Caco-2 (cell line): ENCODE data around the gene COL9A3. TPM values are rescaled to one million over a fixed set of nuclear protein-coding genes. Genes with fewer than 3 reads are reported as not detected.

Experiments used
- BruUV-seq: library from RNA; stranded (reverse); fragments of 400-500 nt; replicated peaks from 2 replicates; lab custom pipeline; 2021; lab: Mats Ljungman, UMichigan
- CTCF ChIA-PET: fragments of 300-600 bp; sonication (Branson Sonifier 250); formaldehyde crosslinking; loops from one replicate; lab custom pipeline; 2022; ENCODE audit warnings: antibody characterized with exemption; lab: Charles Lee
- POLR2A ChIA-PET: fragments of 300-600 bp; sonication (Branson Sonifier 250); formaldehyde crosslinking; loops from one replicate; lab custom pipeline; 2022; ENCODE audit warnings: antibody characterized with exemption; lab: Charles Lee
- DNase-seq, 2 experiments: peaks; one replicate each; pipeline versions ENCODE4 v3.0.0 to v3.0.0-alpha.2; 2020 to 2022
- H3K27me3 ChIP-seq: replicated peaks from 2 replicates; pipeline ENCODE4 v1.6.0; 2011; ENCODE audit warnings: low read length; ENCODE audit not compliant: control insufficient read depth, insufficient read depth
- H3K36me3 ChIP-seq: 2 replicates; pipeline ENCODE4 v1.5.1; 2011; ENCODE audit warnings: low read length; ENCODE audit not compliant: control insufficient read depth, insufficient read depth
- H3K4me1 ChIP-seq: fragments of 250-450 bp; sonication (Bioruptor Pico); 2 replicates; pipeline ENCODE4 v1.5.1; 2020; ENCODE audit warnings: mild to moderate bottlenecking
- H3K4me3 ChIP-seq: 2 replicates; pipeline ENCODE4 v1.5.1; 2011; ENCODE audit warnings: low read depth, mild to moderate bottlenecking, control low read depth, low read length
- H3K9me3 ChIP-seq: fragments of 250-450 bp; sonication (Bioruptor Pico); 2 replicates; pipeline ENCODE4 v1.5.1; 2020; ENCODE audit warnings: mild to moderate bottlenecking, moderate library complexity
- H3K27ac Mint-ChIP-seq: one replicate; pipeline ENCODE4 v1.8.0; 2022; ENCODE audit warnings: mixed read lengths; ENCODE audit not compliant: unreplicated experiment
- H3K27me3 Mint-ChIP-seq: one replicate; pipeline ENCODE4 v1.8.0; 2022; ENCODE audit warnings: mixed read lengths; ENCODE audit not compliant: insufficient read depth, unreplicated experiment
- H3K36me3 Mint-ChIP-seq: one replicate; pipeline ENCODE4 v1.8.0; 2022; ENCODE audit warnings: mild to moderate bottlenecking, mixed read lengths; ENCODE audit not compliant: insufficient read depth, unreplicated experiment
- H3K4me1 Mint-ChIP-seq: one replicate; pipeline ENCODE4 v1.8.0; 2022; ENCODE audit warnings: low read depth, mixed read lengths; ENCODE audit not compliant: unreplicated experiment
- H3K4me3 Mint-ChIP-seq: one replicate; pipeline ENCODE4 v1.8.0; 2022; ENCODE audit warnings: mild to moderate bottlenecking, moderate library complexity, mixed read lengths; ENCODE audit not compliant: unreplicated experiment
- H3K9me3 Mint-ChIP-seq: one replicate; pipeline ENCODE4 v1.8.0; 2022; ENCODE audit warnings: mixed read lengths; ENCODE audit not compliant: unreplicated experiment
- CTCF ChIP-seq, 2 experiments: fragments of 200-600 bp in 1 of 2; IDR thresholded peaks; 1 replicate in 1 of 2; 2 replicates in 1 of 2; pipeline versions ENCODE4 v1.5.1 to v1.8.0; 2011 to 2022; ENCODE audit warnings: antibody characterized with exemption in 1 of 2, control low read depth in 1 of 2, inconsistent platforms in 1 of 2, low read depth in 1 of 2, low read length in 1 of 2, mild to moderate bottlenecking in 1 of 2, moderate library complexity in 1 of 2; ENCODE audit not compliant: insufficient read depth in 1 of 2, severe bottlenecking in 1 of 2, unreplicated experiment in 1 of 2
- intact Hi-C: fragments of 100-400 bp; cut with micrococcal nuclease; formaldehyde crosslinking; loops from one replicate; pipeline ENCODE4 v1.10.0; 2022; ENCODE audit not compliant: unreplicated experiment
- total RNA-seq: library from RNA; stranded (reverse); gene quantifications from 2 replicates; pipeline ENCODE4 v1.2.3, GENCODE V29; 2022

COL9A3 gene
- total RNA-seq, 1 experiment from 2014 or later: 6.4 TPM

GRCh38 chr20:62849431-62849830 is 32.6 kb downstream of the COL9A3 start:
- peaks cover 34% of the 10 kb centered on the region for H3K36me3 Mint-ChIP-seq
- no peaks in the 10 kb centered on the region for H3K27me3 Mint-ChIP-seq
- H3K4me1 Mint-ChIP-seq: no peaks in the 10 kb centered on the region
- H3K9me3 Mint-ChIP-seq: no peaks in the 10 kb centered on the region
- ChIA-PET CTCF (interaction anchor here (1.2 to 1.4 kb wide), 2 partner anchors 9 to 27 kb away, joined by 3 to 4 read pairs; no protein-coding TSS in a partner anchor), POLR2A (no interaction called here)
- no peak overlapping the region for H3K27ac Mint-ChIP-seq
- BruUV-seq: no TSS peak
- Histone ChIP-seq H3K9me3 (no peaks in the 10 kb centered on the region), H3K4me1 (no peaks in the 10 kb centered on the region), H3K27me3 (no peaks in the 10 kb centered on the region), H3K36me3 (no peaks in the 10 kb centered on the region; the same call in 1 of the 2 replicates), H3K4me3 (no peak overlapping the region)
- TF ChIP-seq CTCF (IDR thresholded peaks at IDR 0.05; ENCODE audit: insufficient read depth in 1 of 2, low read depth in 1 of 2, low read length in 1 of 2, severe bottlenecking in 1 of 2, unreplicated experiment in 1 of 2): no peak
- intact Hi-C loops: no loop called here
- H3K4me3 Mint-ChIP-seq: no peak overlapping the region
- DNase-seq: no peak

DNA sequence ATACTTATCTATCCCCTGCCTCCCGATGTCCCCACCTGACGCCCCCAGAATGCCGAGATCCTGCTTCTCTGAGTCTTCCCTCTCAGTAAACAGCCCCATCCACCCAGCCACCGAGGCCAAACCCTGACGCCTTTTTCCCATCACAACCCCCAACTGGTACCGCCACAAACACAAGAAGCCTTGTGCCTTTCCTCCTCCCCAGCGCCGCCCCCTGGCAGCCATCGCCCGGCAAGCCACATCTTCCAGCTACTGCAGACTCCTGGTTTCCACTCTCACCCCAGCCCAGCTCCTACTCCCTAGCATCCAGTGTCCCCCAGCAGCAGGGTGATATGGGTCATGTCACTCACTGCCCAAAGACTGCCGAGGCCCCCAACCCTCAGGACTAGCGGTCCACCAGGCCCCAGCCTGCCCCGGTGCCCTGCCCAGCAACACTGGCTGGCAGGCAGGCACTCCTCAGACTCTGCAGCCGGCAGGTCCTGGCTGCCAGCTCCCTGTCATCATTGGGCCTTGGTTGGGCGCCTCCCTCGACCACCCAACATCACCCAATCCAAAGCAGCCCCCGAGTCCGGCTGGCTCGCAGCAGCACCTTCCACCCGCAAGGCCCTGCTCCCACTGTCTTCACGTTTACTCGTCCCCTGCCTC is 33.6 kb downstream of the COL9A3 start:
- ChIA-PET CTCF (no interaction called here), POLR2A (no interaction called here)
- H3K36me3 ChIP-seq: no peaks in the 10 kb centered on the region
- no TSS peak for BruUV-seq
- no peaks in the 10 kb centered on the region for H3K9me3 Mint-ChIP-seq
- H3K4me1 ChIP-seq: no peaks in the 10 kb centered on the region
- no peak for DNase-seq
- no peaks in the 10 kb centered on the region for H3K9me3 ChIP-seq
- H3K36me3 Mint-ChIP-seq: peaks cover 31% of the 10 kb centered on the region
- H3K4me3 Mint-ChIP-seq: no peak overlapping the region
- no peak for TF ChIP-seq CTCF (IDR thresholded peaks at IDR 0.05; ENCODE audit: insufficient read depth in 1 of 2, low read depth in 1 of 2, low read length in 1 of 2, severe bottlenecking in 1 of 2, unreplicated experiment in 1 of 2)
- no peaks in the 10 kb centered on the region for H3K27me3 ChIP-seq
- H3K27ac Mint-ChIP-seq: no peak overlapping the region
- H3K27me3 Mint-ChIP-seq: no peaks in the 10 kb centered on the region
- H3K4me3 ChIP-seq: no peak overlapping the region
- no peaks in the 10 kb centered on the region for H3K4me1 Mint-ChIP-seq
- intact Hi-C loops: no loop called here

DNA sequence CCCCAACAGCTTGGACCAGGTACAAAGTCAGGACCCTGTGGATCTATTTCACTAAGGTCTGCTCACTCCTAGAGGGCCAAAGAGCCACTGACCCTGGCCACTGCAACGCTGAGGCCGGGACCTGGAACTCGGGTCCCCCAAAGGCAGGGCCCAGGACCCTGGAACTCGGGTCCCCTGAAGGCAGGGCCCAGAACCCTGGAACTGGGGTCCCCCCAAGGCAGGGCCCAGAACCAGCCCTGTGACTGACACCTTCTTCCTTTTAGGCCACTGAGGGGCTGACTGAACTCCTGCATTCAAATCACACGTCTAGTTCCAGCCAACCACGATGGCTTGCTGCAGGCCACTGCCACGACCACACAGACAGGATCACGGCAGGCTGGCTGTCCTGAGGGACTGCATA is 35.3 kb downstream of the COL9A3 start:
- Mint-ChIP-seq H3K27ac (no peak overlapping the region), H3K9me3 (no peaks in the 10 kb centered on the region), H3K4me3 (no peak overlapping the region), H3K4me1 (no peaks in the 10 kb centered on the region), H3K27me3 (no peaks in the 10 kb centered on the region), H3K36me3 (peaks cover 18% of the 10 kb centered on the region)
- POLR2A ChIA-PET: no interaction called here
- Histone ChIP-seq H3K9me3 (no peaks in the 10 kb centered on the region), H3K27me3 (no peaks in the 10 kb centered on the region), H3K4me3 (no peak overlapping the region), H3K4me1 (no peaks in the 10 kb centered on the region), H3K36me3 (no peaks in the 10 kb centered on the region)
- intact Hi-C loops: no loop called here
- CTCF ChIA-PET: no interaction called here
- BruUV-seq: no TSS peak
- no peak for TF ChIP-seq CTCF (IDR thresholded peaks at IDR 0.05; ENCODE audit: insufficient read depth in 1 of 2, low read depth in 1 of 2, low read length in 1 of 2, severe bottlenecking in 1 of 2, unreplicated experiment in 1 of 2)
- no peak for DNase-seq
